Measurements from ENCODE around the gene CHID1. TPM values are rescaled to one million over a fixed set of nuclear protein-coding genes. Genes with fewer than 3 reads are reported as not detected.
A peak's percentile ranks its signal among the peaks of the same experiment; 100 is the strongest.

CHID1 gene
- 100 to 1,000 TPM in 1 of 2 donors, 10 to 100 TPM in 1; 64.8 to 115 TPM for total RNA-seq

DNA sequence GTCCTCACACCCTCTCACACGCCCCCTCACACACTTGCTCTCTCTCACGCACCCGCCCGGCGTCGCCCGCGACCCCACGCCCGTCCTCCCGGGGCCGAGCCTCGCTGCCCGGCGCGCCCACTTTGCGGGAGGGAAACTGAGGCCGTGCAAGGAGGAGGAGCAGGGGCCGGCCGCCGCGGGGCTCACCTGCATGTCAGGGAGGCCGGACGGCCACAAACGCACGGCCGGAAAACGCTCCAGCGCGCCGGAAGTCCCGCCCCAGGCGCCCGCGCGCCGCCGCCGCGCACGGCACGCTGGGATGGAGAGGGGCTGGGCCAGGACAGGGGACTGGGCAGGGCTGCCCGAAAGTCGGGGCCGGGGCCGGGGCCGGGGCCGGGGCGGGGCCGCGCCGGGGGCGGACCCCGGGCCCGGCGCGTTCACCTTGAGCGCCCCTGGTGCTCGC lies at the start of gene CHID1:
Gene CHID1 (minus strand): TSS at position 222 of the 442 bp plus-strand sequence. CDS start 5,994 bp downstream, outside the sequence.
- ATAC-seq (peak; percentile 98), DNase-seq (ENCODE audit: low spot score) (peak; percentile 92)
- Mint-ChIP-seq H3K4me3 (peak within 1 kb of the TSS; percentile 96), H3K27me3 (no peaks in the 10 kb centered on the region), H3K27ac (peak within 1 kb of the TSS; percentile 74 to 92), H3K4me1 (ENCODE audit: low read depth in 2 of 2) (peaks cover 12 to 15% of the 10 kb centered on the region in 2 donors), H3K9me3 (no peaks in the 10 kb centered on the region), H3K36me3 (no peaks in the 10 kb centered on the region)

DNA sequence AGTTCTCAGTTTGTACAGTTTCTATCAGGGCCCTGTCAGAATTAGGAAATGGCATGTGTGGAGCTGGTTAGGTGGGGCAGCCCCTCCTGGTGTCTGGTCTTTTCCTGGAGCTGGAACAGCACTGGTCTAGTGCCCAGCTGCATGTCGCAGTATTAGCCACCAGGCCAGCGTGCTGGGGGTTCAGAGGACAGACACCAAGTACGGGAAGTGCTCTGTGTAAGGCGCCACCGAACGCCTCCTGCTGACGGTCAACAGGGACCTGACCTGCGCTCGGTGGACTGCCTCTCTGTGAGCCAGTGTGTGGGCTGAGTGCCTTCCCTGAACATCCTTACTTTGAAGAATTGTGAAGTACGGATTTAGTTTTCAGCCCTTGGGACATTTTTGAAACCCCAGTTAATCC lies 49.0 kb upstream of the CHID1 start:
- DNase-seq (ENCODE audit: low spot score) (no peak), ATAC-seq (no peak)
- H3K9me3 Mint-ChIP-seq: no peaks in the 10 kb centered on the region
- peaks cover 6 to 28% of the 10 kb centered on the region in 2 donors for H3K4me1 Mint-ChIP-seq (ENCODE audit: low read depth in 2 of 2)
- H3K36me3 Mint-ChIP-seq: no peaks in the 10 kb centered on the region
- H3K27me3 Mint-ChIP-seq: no peaks in the 10 kb centered on the region
- no peak overlapping the region for H3K4me3 Mint-ChIP-seq
- H3K27ac Mint-ChIP-seq: no peak overlapping the region

GRCh38 chr11:959027-959426 lies 48.4 kb upstream of the CHID1 start:
- H3K4me3 Mint-ChIP-seq: no peak overlapping the region
- DNase-seq (ENCODE audit: low spot score): no peak
- H3K36me3 Mint-ChIP-seq: no peaks in the 10 kb centered on the region
- peak overlapping the region in 1 of 2 donors; percentile 29 for H3K27ac Mint-ChIP-seq
- ATAC-seq: no peak
- H3K4me1 Mint-ChIP-seq (ENCODE audit: low read depth in 2 of 2): peaks cover 9 to 34% of the 10 kb centered on the region in 2 donors
- H3K27me3 Mint-ChIP-seq: no peaks in the 10 kb centered on the region
- H3K9me3 Mint-ChIP-seq: no peaks in the 10 kb centered on the region

- Mint-ChIP-seq H3K9me3 (no peaks in the 10 kb centered on the region), H3K4me3 (no peak overlapping the region), H3K4me1 (ENCODE audit: low read depth in 2 of 2) (peaks cover 10 to 41% of the 10 kb centered on the region in 2 donors), H3K27me3 (no peaks in the 10 kb centered on the region), H3K27ac (no peak overlapping the region), H3K36me3 (no peaks in the 10 kb centered on the region)
- DNase-seq (ENCODE audit: low spot score) (no peak), ATAC-seq (no peak)
Observed at GRCh38 chr11:958101-958500, 47.5 kb upstream of the CHID1 start.

DNA sequence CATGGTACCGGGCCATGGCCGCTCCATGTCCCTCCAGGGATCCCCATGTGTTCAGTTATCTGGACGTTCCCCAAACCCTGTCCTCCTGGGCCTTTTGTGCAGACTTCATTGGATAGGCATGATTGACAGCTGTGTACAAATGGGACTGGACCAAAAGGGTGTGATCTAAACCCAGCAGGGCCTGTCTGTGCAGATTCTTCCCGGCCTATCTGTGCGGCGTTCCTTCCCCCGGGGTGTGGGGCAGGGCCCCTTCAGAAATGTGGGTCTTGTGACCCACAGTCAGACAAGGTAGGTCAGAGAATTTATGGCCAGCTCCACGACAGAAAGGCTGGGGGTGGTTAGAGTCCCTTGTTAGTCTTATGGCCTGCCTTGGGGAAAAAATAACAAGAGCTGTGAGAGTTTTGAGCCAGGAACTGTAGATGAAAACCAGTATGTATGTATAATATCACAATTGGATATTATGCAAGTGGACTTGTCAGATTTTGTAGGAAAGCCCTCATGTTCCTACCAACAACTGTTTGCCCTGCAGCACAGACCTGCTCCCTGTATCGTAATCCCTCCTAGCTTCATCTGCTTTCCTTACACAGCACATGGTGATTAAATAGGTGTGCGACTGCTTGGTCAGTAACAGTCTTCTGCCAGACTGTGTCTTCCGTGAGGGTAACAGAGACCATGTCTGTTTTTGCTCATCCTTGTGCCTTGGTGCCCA lies 46.8 kb upstream of the CHID1 start:
- Mint-ChIP-seq H3K4me3 (no peak overlapping the region), H3K9me3 (no peaks in the 10 kb centered on the region), H3K27ac (no peak overlapping the region), H3K4me1 (ENCODE audit: low read depth in 2 of 2) (peaks cover 10 to 43% of the 10 kb centered on the region in 2 donors), H3K36me3 (no peaks in the 10 kb centered on the region), H3K27me3 (no peaks in the 10 kb centered on the region)
- ATAC-seq (no peak), DNase-seq (ENCODE audit: low spot score) (no peak)

DNA sequence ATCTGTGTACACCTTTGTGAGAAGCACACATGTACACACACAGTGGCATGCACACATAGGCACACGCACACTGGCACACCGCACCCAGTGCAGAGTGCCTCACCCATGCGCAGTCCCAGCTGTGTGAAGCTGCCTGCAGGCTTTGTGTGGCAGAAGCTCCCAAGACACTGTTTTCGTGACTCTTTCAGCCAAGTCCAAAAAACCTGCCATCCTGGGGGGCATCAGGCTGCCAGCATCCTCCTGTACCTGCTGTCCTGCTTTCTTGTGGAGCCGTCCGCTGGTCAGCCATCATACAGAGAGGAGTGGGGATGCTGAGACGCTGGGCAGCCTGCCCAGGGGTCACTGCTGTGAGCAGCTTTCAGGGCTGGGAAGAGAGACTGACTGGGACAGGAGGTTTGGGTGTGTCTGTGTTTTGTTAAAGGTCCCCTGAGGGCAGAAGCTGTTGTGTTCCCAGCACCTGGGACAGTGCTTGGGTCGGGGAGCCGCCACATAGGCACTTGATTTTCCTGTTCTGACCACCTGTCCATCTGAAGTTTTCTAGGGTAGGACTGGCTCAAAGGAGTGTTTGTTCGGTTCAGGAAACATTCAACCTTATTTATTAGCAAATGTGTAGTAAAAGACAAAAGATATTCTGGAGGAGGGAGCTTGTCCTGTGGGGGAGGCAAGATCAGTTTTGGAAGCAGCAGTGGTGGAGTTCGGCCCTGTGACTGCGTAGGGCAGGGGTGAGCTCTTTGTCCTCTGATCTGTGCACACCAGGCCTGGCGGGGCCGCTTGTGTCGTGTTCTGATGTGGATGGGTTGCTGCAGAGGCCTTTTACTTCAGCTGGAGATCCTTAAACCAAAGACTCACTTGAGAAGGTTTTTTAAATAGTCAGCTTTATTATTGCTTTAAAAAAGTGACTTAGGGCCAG lies 44.8 kb upstream of the CHID1 start:
- ATAC-seq: no peak
- Mint-ChIP-seq H3K27me3 (no peaks in the 10 kb centered on the region), H3K36me3 (no peaks in the 10 kb centered on the region), H3K4me3 (no peak overlapping the region), H3K4me1 (ENCODE audit: low read depth in 2 of 2) (peaks cover 10 to 39% of the 10 kb centered on the region in 2 donors), H3K9me3 (no peaks in the 10 kb centered on the region), H3K27ac (peak overlapping the region in 1 of 2 donors; percentile 3)
- no peak for DNase-seq (ENCODE audit: low spot score)

- ATAC-seq (no peak), DNase-seq (ENCODE audit: low spot score) (no peak)
- Mint-ChIP-seq H3K9me3 (no peaks in the 10 kb centered on the region), H3K27ac (peak overlapping the region in 1 of 2 donors; percentile 3), H3K36me3 (no peaks in the 10 kb centered on the region), H3K4me3 (no peak overlapping the region), H3K27me3 (no peaks in the 10 kb centered on the region), H3K4me1 (ENCODE audit: low read depth in 2 of 2) (peaks cover 10 to 39% of the 10 kb centered on the region in 2 donors)
Observed at GRCh38 chr11:954392-955153, 44.0 kb upstream of the CHID1 start.

GRCh38 chr11:953512-953911 lies 42.9 kb upstream of the CHID1 start:
- no peaks in the 10 kb centered on the region for H3K27me3 Mint-ChIP-seq
- no peaks in the 10 kb centered on the region for H3K9me3 Mint-ChIP-seq
- peaks cover 4% of the 10 kb centered on the region for H3K36me3 Mint-ChIP-seq
- ATAC-seq (no peak), DNase-seq (ENCODE audit: low spot score) (no peak)
- no peak overlapping the region for H3K4me3 Mint-ChIP-seq
- H3K4me1 Mint-ChIP-seq (ENCODE audit: low read depth in 2 of 2): peaks cover 10 to 39% of the 10 kb centered on the region in 2 donors
- H3K27ac Mint-ChIP-seq: no peak overlapping the region

- ATAC-seq (no peak), DNase-seq (ENCODE audit: low spot score) (no peak)
- no peaks in the 10 kb centered on the region for H3K27me3 Mint-ChIP-seq
- H3K4me1 Mint-ChIP-seq (ENCODE audit: low read depth in 2 of 2): peaks cover 10 to 34% of the 10 kb centered on the region in 2 donors
- H3K36me3 Mint-ChIP-seq: peaks cover 10% of the 10 kb centered on the region
- H3K27ac Mint-ChIP-seq: no peak overlapping the region
- no peak overlapping the region for H3K4me3 Mint-ChIP-seq
- H3K9me3 Mint-ChIP-seq: no peaks in the 10 kb centered on the region
Observed at GRCh38 chr11:952406-953385, 42.1 kb upstream of the CHID1 start.

DNA sequence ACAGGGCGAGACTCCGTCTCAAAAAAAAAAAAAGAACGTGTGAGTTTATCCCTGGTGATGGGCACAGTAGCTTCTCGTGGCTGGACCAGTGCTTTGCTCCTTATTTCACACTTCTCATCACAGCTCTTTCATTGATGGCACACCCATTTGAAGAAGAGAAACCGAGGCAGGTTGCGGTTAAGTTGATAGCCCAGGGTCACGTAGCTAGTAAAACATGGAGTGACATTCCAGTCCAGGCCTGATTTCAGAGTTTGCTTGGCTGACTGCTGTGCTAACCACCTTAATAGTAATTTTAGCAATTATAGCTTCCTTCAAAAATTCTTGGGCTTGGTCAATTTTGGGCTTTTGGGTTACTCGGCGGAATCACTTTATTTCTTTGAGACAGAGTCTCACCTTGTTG lies 40.9 kb upstream of the CHID1 start:
- DNase-seq (ENCODE audit: low spot score) (no peak), ATAC-seq (no peak)
- Mint-ChIP-seq H3K27ac (no peak overlapping the region), H3K4me3 (no peak overlapping the region), H3K27me3 (no peaks in the 10 kb centered on the region), H3K36me3 (peaks cover 11% of the 10 kb centered on the region), H3K4me1 (ENCODE audit: low read depth in 2 of 2) (peaks cover 10 to 33% of the 10 kb centered on the region in 2 donors), H3K9me3 (no peaks in the 10 kb centered on the region)

- H3K36me3 Mint-ChIP-seq: peaks cover 19% of the 10 kb centered on the region
- no peak overlapping the region for H3K27ac Mint-ChIP-seq
- peaks cover 23 to 28% of the 10 kb centered on the region in 2 donors for H3K4me1 Mint-ChIP-seq (ENCODE audit: low read depth in 2 of 2)
- no peaks in the 10 kb centered on the region for H3K27me3 Mint-ChIP-seq
- H3K9me3 Mint-ChIP-seq: no peaks in the 10 kb centered on the region
- DNase-seq (ENCODE audit: low spot score) (no peak), ATAC-seq (no peak)
- H3K4me3 Mint-ChIP-seq: no peak overlapping the region
Observed at GRCh38 chr11:947744-948143, 37.1 kb upstream of the CHID1 start.

DNA sequence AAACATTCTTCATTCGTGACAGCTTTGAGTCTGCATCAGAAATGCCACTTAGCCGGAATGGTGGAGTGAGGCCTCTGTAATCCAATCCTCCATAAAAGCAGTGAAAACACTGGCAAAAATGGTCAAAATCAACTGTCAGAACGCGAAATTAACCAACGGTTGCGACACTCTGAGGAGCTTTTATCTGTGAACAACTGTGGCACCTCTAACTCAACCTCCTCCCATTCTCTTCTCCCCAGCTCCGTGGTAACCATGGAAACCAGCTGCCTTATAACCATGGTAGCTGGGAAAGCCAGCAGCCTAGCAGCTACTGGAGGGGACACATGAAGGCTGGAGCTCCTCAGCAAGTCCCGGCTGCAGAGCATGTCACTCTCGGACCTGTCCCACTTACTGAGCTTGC lies 35.4 kb upstream of the CHID1 start:
- H3K4me1 Mint-ChIP-seq (ENCODE audit: low read depth in 2 of 2): peaks cover 32% of the 10 kb centered on the region in 2 donors
- DNase-seq (ENCODE audit: low spot score) (no peak), ATAC-seq (no peak)
- H3K36me3 Mint-ChIP-seq: peaks cover 19% of the 10 kb centered on the region
- H3K4me3 Mint-ChIP-seq: no peak overlapping the region
- no peaks in the 10 kb centered on the region for H3K9me3 Mint-ChIP-seq
- H3K27me3 Mint-ChIP-seq: no peaks in the 10 kb centered on the region
- H3K27ac Mint-ChIP-seq: no peak overlapping the region
